Astrocyte (in vitro differentiated cells and primary cell): ENCODE measurements around the gene INPP4A. TPM values are rescaled to one million over a fixed set of nuclear protein-coding genes. Genes with fewer than 3 reads are reported as not detected.

Experiments
- DNase-seq: peaks from one replicate; pipeline ENCODE4 v3.0.0-alpha.2; 2010; ENCODE audit warnings: low read depth
- FAIRE-seq: peaks from 2 replicates; lab custom pipeline; 2011; peaks lifted over from hg19 to GRCh38; lab: Jason Lieb, UNC
- H2AFZ ChIP-seq: 2 replicates; pipeline ENCODE4 v1.6.0; 2012; ENCODE audit warnings: low read depth, low read length, inconsistent platforms
- H3K27ac ChIP-seq: 2 replicates; pipeline ENCODE4 v1.5.1; 2011; ENCODE audit warnings: low read depth, low read length, inconsistent platforms
- H3K27me3 ChIP-seq: 2 replicates; pipeline ENCODE4 v1.6.0; 2011; ENCODE audit warnings: low read length, inconsistent platforms; ENCODE audit not compliant: insufficient read depth
- H3K36me3 ChIP-seq: 2 replicates; pipeline ENCODE4 v1.5.1; 2011; ENCODE audit warnings: low read length, inconsistent platforms; ENCODE audit not compliant: insufficient read depth
- H3K4me1 ChIP-seq: 2 replicates; pipeline ENCODE4 v1.5.1; 2011; ENCODE audit warnings: low read length, inconsistent platforms; ENCODE audit not compliant: insufficient read depth
- H3K4me2 ChIP-seq: 2 replicates; pipeline ENCODE4 v1.6.0; 2012; ENCODE audit warnings: low read length, inconsistent platforms
- H3K4me3 ChIP-seq: 2 replicates; pipeline ENCODE4 v1.5.1; 2011; ENCODE audit warnings: low read depth, mild to moderate bottlenecking, low read length, inconsistent platforms; ENCODE audit not compliant: insufficient read depth
- H3K79me2 ChIP-seq: 2 replicates; pipeline ENCODE4 v1.6.0; 2012; ENCODE audit warnings: mild to moderate bottlenecking, low read length, inconsistent platforms; ENCODE audit not compliant: insufficient read depth
- H3K9ac ChIP-seq: 2 replicates; pipeline ENCODE4 v1.6.0; 2012; ENCODE audit warnings: mild to moderate bottlenecking, low read length, inconsistent platforms
- H3K9me3 ChIP-seq: 2 replicates; pipeline ENCODE4 v1.5.1; 2012; ENCODE audit warnings: low read depth, mild to moderate bottlenecking, low read length, inconsistent platforms; ENCODE audit not compliant: insufficient read depth
- H4K20me1 ChIP-seq: 2 replicates; pipeline ENCODE4 v1.6.0; 2012; ENCODE audit warnings: low read length, inconsistent platforms; ENCODE audit not compliant: insufficient read depth
- H3K27ac Mint-ChIP-seq: one replicate; pipeline ENCODE4 v1.8.0; 2021; ENCODE audit warnings: mild to moderate bottlenecking, mixed read lengths; ENCODE audit not compliant: unreplicated experiment
- H3K27me3 Mint-ChIP-seq: one replicate; pipeline ENCODE4 v1.8.0; 2021; ENCODE audit warnings: low read depth, mixed read lengths; ENCODE audit not compliant: unreplicated experiment
- H3K36me3 Mint-ChIP-seq: one replicate; pipeline ENCODE4 v1.8.0; 2021; ENCODE audit warnings: low read depth, mixed read lengths; ENCODE audit not compliant: unreplicated experiment
- H3K4me1 Mint-ChIP-seq: one replicate; pipeline ENCODE4 v1.8.0; 2021; ENCODE audit warnings: low read depth, mixed read lengths; ENCODE audit not compliant: unreplicated experiment
- H3K4me3 Mint-ChIP-seq: one replicate; pipeline ENCODE4 v1.8.0; 2021; ENCODE audit warnings: mild to moderate bottlenecking, moderate library complexity, mixed read lengths; ENCODE audit not compliant: unreplicated experiment
- H3K9me3 Mint-ChIP-seq: one replicate; pipeline ENCODE4 v1.8.0; 2021; ENCODE audit warnings: mild to moderate bottlenecking, mixed read lengths; ENCODE audit not compliant: unreplicated experiment
- EZH2 ChIP-seq: IDR thresholded peaks from 2 replicates; pipeline ENCODE4 v1.6.1; 2012; ENCODE audit warnings: mild to moderate bottlenecking, low read length, inconsistent platforms; ENCODE audit not compliant: insufficient read depth
- total RNA-seq: library from RNA; stranded (reverse); gene quantifications from 2 replicates; pipeline ENCODE4 v1.2.1, GENCODE V29; 2021
- TF ChIP-seq, protein P1 (sequence below): IDR thresholded peaks from 2 replicates; pipeline ENCODE4 v1.5.1; 2011; ENCODE audit warnings: low read depth, mild to moderate bottlenecking, inconsistent platforms, low read length, moderate library complexity; ENCODE audit not compliant: insufficient read depth

Gene INPP4A
- total RNA-seq, 1 donor from 2014 or later: 19.4 TPM

DNA sequence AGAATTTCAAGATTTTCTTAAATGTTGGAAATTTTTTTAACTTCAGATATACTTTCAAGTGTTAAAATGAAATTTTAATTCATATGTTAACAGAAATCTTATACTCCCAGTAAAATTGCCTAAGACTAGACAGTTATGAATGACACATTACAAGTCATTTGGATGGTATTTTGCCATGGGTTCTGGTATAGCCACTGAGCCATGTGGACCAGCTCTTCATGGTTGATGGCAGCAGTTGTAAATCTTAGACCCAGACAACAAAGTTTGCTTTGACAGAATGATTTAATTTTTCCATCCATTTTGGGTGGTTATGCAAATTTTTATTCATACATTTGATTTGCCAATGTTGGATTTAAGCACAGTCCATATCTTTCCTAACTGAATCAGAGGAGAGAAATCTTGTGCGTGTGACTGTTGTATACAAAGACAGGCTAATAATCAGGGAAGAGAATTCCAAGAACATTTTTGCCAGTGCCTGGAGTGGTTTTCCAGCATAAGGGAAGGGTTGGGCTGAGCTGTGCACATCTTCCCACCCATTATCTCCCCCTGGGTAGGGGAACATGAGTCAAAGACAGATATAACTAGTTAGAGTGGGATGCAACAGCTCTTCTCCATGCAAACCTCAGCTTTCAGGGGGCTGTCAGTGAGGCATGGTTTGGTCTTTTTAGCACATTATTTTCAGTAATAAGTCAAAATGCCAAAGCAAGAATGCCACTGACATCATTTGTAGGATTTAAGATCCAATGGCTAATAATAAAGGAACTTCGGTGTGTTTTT lies 28.1 kb upstream of the INPP4A start:
- Mint-ChIP-seq H3K27me3 (peaks cover 5% of the 10 kb centered on the region), H3K36me3 (no peaks in the 10 kb centered on the region), H3K27ac (no peak overlapping the region), H3K9me3 (peaks cover 2% of the 10 kb centered on the region), H3K4me1 (no peaks in the 10 kb centered on the region), H3K4me3 (no peak overlapping the region)
- no peaks in the 10 kb centered on the region for H3K4me1 ChIP-seq
- no peaks in the 10 kb centered on the region for H3K79me2 ChIP-seq
- TF ChIP-seq EZH2: no peak
- TF ChIP-seq, protein P1, sequence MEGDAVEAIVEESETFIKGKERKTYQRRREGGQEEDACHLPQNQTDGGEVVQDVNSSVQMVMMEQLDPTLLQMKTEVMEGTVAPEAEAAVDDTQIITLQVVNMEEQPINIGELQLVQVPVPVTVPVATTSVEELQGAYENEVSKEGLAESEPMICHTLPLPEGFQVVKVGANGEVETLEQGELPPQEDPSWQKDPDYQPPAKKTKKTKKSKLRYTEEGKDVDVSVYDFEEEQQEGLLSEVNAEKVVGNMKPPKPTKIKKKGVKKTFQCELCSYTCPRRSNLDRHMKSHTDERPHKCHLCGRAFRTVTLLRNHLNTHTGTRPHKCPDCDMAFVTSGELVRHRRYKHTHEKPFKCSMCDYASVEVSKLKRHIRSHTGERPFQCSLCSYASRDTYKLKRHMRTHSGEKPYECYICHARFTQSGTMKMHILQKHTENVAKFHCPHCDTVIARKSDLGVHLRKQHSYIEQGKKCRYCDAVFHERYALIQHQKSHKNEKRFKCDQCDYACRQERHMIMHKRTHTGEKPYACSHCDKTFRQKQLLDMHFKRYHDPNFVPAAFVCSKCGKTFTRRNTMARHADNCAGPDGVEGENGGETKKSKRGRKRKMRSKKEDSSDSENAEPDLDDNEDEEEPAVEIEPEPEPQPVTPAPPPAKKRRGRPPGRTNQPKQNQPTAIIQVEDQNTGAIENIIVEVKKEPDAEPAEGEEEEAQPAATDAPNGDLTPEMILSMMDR: no peak
- no peak overlapping the region for H3K4me2 ChIP-seq
- DNase-seq (no peak), FAIRE-seq (no peak)
- H3K4me3 ChIP-seq: no peak overlapping the region
- no peak overlapping the region for H3K9ac ChIP-seq
- H3K27me3 ChIP-seq: peaks cover 11% of the 10 kb centered on the region
- H4K20me1 ChIP-seq: no peaks in the 10 kb centered on the region
- H3K27ac ChIP-seq: no peak overlapping the region
- no peaks in the 10 kb centered on the region for H3K9me3 ChIP-seq
- no peak overlapping the region for H2AFZ ChIP-seq
- H3K36me3 ChIP-seq: no peaks in the 10 kb centered on the region

GRCh38 chr2:98419544-98419943 lies 25.1 kb upstream of the INPP4A start:
- Histone ChIP-seq H3K4me3 (no peak overlapping the region), H3K27ac (no peak overlapping the region), H3K9me3 (no peaks in the 10 kb centered on the region), H3K9ac (no peak overlapping the region), H3K4me1 (no peaks in the 10 kb centered on the region), H3K79me2 (no peaks in the 10 kb centered on the region), H2AFZ (no peak overlapping the region), H3K4me2 (no peak overlapping the region), H3K27me3 (peaks cover 8% of the 10 kb centered on the region), H3K36me3 (no peaks in the 10 kb centered on the region), H4K20me1 (no peaks in the 10 kb centered on the region)
- H3K9me3 Mint-ChIP-seq: no peaks in the 10 kb centered on the region
- no peak for DNase-seq
- H3K27me3 Mint-ChIP-seq: peaks cover 5% of the 10 kb centered on the region
- H3K4me3 Mint-ChIP-seq: no peak overlapping the region
- no peaks in the 10 kb centered on the region for H3K4me1 Mint-ChIP-seq
- H3K27ac Mint-ChIP-seq: no peak overlapping the region
- no peak for TF ChIP-seq EZH2
- TF ChIP-seq, protein P1: no peak
- no peaks in the 10 kb centered on the region for H3K36me3 Mint-ChIP-seq
- no peak for FAIRE-seq

DNA sequence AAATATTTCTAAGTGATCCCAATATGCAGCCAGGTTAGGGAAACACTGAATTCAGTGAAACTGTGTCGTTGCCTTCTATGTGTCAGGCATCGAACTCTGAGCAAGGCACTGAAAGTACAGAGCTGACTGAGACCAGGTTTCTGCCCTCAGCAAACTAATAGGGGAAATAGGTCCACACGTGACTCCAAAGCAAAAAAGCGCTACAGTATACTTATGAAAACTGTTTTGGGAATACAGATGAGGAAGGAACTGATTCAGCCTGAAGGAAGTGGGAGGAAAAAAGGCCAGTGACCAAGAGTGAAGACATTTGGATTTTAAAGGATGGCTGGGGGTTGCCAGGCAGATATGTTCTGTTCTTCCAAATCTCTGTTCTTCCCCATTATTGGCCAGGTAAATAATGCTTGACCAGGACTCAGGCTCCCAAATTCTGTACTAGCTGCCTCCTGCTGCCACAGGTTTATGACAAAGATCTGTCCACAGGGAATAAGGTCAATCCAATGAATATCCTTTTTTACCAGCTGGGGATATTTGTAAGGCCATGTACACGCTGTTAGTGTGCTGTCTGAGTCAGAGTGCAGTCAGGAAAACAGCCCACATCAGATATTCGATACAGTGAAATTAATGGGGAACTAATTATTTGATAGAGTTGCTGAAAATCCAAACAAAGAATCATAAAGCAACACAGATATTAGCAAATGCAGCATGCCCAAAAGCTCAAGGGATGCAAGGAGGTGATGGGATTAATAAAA lies 24.5 kb upstream of the INPP4A start:
- H3K27me3 ChIP-seq: peaks cover 8% of the 10 kb centered on the region
- no peak overlapping the region for H3K4me2 ChIP-seq
- H3K27ac ChIP-seq: no peak overlapping the region
- Mint-ChIP-seq H3K27ac (no peak overlapping the region), H3K4me1 (no peaks in the 10 kb centered on the region), H3K9me3 (no peaks in the 10 kb centered on the region), H3K4me3 (no peak overlapping the region), H3K36me3 (no peaks in the 10 kb centered on the region), H3K27me3 (peaks cover 5% of the 10 kb centered on the region)
- H3K79me2 ChIP-seq: no peaks in the 10 kb centered on the region
- FAIRE-seq (no peak), DNase-seq (no peak)
- H3K4me1 ChIP-seq: no peaks in the 10 kb centered on the region
- no peaks in the 10 kb centered on the region for H4K20me1 ChIP-seq
- TF ChIP-seq, protein P1: no peak
- no peak for TF ChIP-seq EZH2
- H3K36me3 ChIP-seq: no peaks in the 10 kb centered on the region
- no peak overlapping the region for H3K9ac ChIP-seq
- H3K9me3 ChIP-seq: no peaks in the 10 kb centered on the region
- no peak overlapping the region for H3K4me3 ChIP-seq
- no peak overlapping the region for H2AFZ ChIP-seq
